Kidney (tissue), 14 donors: ENCODE measurements around the gene TRIM9. TPM values are rescaled to one million over a fixed set of nuclear protein-coding genes. Genes with fewer than 3 reads are reported as not detected.

ENCODE experiments used
- DNase-seq, 5 donors: peaks; one replicate each; pipeline ENCODE4 v3.0.0-alpha.2; 2013 to 2020
- FAIRE-seq: peaks from 2 replicates; lab custom pipeline; 2012; peaks lifted over from hg19 to GRCh38; lab: Jason Lieb, UNC
- H3K27ac ChIP-seq, 2 donors: one replicate each; pipeline ENCODE4 v1.7.0; 2013; ENCODE audit warnings: low read depth in 2 of 2, low read length in 2 of 2, inconsistent platforms in 1 of 2
- H3K27me3 ChIP-seq: one replicate; pipeline ENCODE4 v1.7.1; 2013; ENCODE audit warnings: low read length, inconsistent platforms; ENCODE audit not compliant: control insufficient read depth, insufficient read depth
- H3K36me3 ChIP-seq, 3 donors: one replicate each; pipeline versions ENCODE4 v1.7.0 to v1.7.1; 2013; ENCODE audit warnings: low read length in 3 of 3, control low read depth in 1 of 3, inconsistent platforms in 1 of 3; ENCODE audit not compliant: insufficient read depth in 3 of 3, control insufficient read depth in 2 of 3
- H3K4me1 ChIP-seq, 3 donors: one replicate each; pipeline versions ENCODE4 v1.7.0 to v1.7.1; 2013; ENCODE audit warnings: low read length in 3 of 3, inconsistent platforms in 1 of 3, low read depth in 1 of 3; ENCODE audit not compliant: control insufficient read depth in 2 of 3, insufficient read depth in 2 of 3
- H3K4me3 ChIP-seq, 3 donors: one replicate each; pipeline versions ENCODE4 v1.7.0 to v1.8.1; 2013; ENCODE audit warnings: low read length in 3 of 3, control low read depth in 1 of 3, inconsistent platforms in 1 of 3
- H3K9ac ChIP-seq, 3 donors: one replicate each; pipeline versions ENCODE4 v1.7.0 to v1.7.1; 2013; ENCODE audit warnings: low read length in 3 of 3, control low read depth in 1 of 3, inconsistent platforms in 1 of 3
- H3K9me3 ChIP-seq, 3 donors: one replicate each; pipeline versions ENCODE4 v1.7.0 to v1.7.1; 2013; ENCODE audit warnings: low read length in 3 of 3, control low read depth in 1 of 3, inconsistent platforms in 1 of 3; ENCODE audit not compliant: control insufficient read depth in 2 of 3, insufficient read depth in 1 of 3
- CTCF ChIP-seq: IDR thresholded peaks from 3 replicates; pipeline ENCODE4 v1.5.1; 2012; ENCODE audit warnings: mild to moderate bottlenecking, moderate library complexity, borderline replicate concordance; ENCODE audit not compliant: insufficient read depth; ENCODE audit errors: extremely low read depth
- intact Hi-C: fragments of 100-400 bp; cut with DNase I; formaldehyde crosslinking; loops from one replicate; pipeline ENCODE4 v1.11.1; 2022
- polyA plus RNA-seq: library from polyadenylated mRNA; stranded (reverse); fragments of 350-450 nt; fragmentation: Illumina TruSeq; extraction: RNeasy Lipid Tissue Mini Kit (QIAGEN cat#74804); gene quantifications from one replicate; pipeline ENCODE4 v1.2.3, GENCODE V29; 2014; ENCODE audit warnings: low read depth, low replicate concordance; ENCODE audit not compliant: insufficient read depth
- total RNA-seq: library from RNA; stranded (reverse); fragmentation: NEBNext Ultra II Directional; extraction: Animal tissue kit (Norgen Biotek cat#: 25700); gene quantifications from one replicate; pipeline ENCODE4 v1.2.1, GENCODE V29; 2021
- donor health status: control.
- donor health status: control.
- donor health status: control.
- donor health status: control.
- donor health status: control.
- donor health status: DM: yes; HTN: yes; CAD: no.
- donor health status: Normal renal cell carcinoma (clear cell type).

TRIM9 gene
- total and polyA plus RNA-seq, 2 donors from 2014 or later: 0.67 to 2.0 TPM

DNA sequence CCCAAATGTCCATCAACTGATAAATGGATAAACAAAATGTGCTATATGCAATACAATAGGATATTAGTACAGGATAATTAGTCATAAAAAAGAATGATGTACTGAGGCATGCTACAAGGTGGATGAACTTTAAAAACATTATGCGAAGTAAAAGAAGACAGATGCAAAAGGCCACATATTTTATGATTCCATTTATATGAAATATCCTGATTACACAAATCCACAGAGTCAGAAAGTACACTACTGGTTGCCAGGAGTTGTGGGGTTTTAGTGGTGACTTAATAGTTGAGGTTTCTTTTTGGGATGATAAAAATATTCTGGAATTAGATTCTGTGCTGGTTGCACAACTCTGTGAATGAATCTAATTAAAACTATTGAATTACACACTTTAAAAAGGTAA lies 12.6 kb downstream of the TRIM9 start:
- Histone ChIP-seq H3K36me3 (no peaks in the 10 kb centered on the region), H3K27ac (no peak overlapping the region), H3K9me3 (no peaks in the 10 kb centered on the region), H3K9ac (no peak overlapping the region), H3K4me1 (peaks cover 0 to 3% (median 0%) of the 10 kb centered on the region in 3 donors), H3K4me3 (no peak overlapping the region), H3K27me3 (no peaks in the 10 kb centered on the region)
- intact Hi-C loops: no loop called here
- TF ChIP-seq CTCF: no peak
- FAIRE-seq (no peak), DNase-seq (no peak)

DNA sequence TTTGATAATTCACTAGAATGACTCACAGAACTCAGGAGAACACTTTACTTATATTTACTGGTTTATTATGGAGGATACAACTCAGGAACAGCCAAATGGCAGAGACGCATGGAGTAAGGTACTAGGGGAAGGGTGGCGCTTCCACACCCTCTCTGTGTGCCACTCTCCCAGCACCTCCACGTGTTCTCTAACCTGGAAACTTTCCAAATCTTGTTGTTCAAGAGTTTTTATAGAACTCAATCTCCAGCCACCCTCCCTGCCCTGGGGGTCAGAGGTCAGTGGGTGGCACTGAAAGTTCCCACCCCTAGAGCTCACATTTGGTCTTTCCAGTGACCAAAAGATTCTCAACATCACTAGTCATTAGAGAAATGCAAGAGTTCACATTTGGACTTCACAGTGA lies 13.2 kb downstream of the TRIM9 start:
- Histone ChIP-seq H3K4me3 (no peak overlapping the region), H3K4me1 (peaks cover 0 to 3% (median 0%) of the 10 kb centered on the region in 3 donors), H3K36me3 (no peaks in the 10 kb centered on the region), H3K27ac (no peak overlapping the region), H3K9ac (no peak overlapping the region), H3K9me3 (no peaks in the 10 kb centered on the region), H3K27me3 (no peaks in the 10 kb centered on the region)
- FAIRE-seq (no peak), DNase-seq (no peak)
- TF ChIP-seq CTCF: no peak
- intact Hi-C loops: no loop called here

DNA sequence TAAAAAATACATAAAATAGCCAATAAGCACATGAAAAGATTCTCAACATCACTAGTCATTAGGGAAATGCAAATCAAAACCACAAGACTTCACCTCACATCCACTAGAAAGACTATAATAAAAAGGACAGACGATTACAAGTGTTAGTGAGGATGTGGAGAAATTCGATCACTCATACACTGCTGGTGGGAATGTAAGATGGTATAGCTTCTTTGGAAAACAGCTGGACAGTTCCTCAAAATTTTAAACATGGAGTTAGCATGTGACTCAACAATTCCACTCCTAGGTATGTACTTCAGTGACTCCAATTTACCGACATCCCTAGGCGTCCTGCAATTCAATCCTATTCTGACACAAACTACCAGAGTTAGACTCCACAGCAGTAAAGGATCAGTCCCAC lies 13.7 kb downstream of the TRIM9 start:
- H3K27me3 ChIP-seq: no peaks in the 10 kb centered on the region
- H3K27ac ChIP-seq: no peak overlapping the region
- no peaks in the 10 kb centered on the region for H3K9me3 ChIP-seq
- no peaks in the 10 kb centered on the region for H3K36me3 ChIP-seq
- FAIRE-seq (no peak), DNase-seq (no peak)
- intact Hi-C loops: no loop called here
- H3K4me1 ChIP-seq: peaks cover 0 to 3% (median 0%) of the 10 kb centered on the region in 3 donors
- H3K4me3 ChIP-seq: no peak overlapping the region
- H3K9ac ChIP-seq: no peak overlapping the region
- no peak for TF ChIP-seq CTCF

GRCh38 chr14:51080645-51081044 lies 14.3 kb downstream of the TRIM9 start:
- no peak overlapping the region for H3K9ac ChIP-seq

More at GRCh38 chr14:51080645-51081044, 14.3 kb downstream of the TRIM9 start:
- Histone ChIP-seq H3K4me3 (no peak overlapping the region), H3K4me1 (peaks cover 0 to 3% (median 0%) of the 10 kb centered on the region in 3 donors), H3K36me3 (no peaks in the 10 kb centered on the region), H3K9me3 (no peaks in the 10 kb centered on the region), H3K27me3 (no peaks in the 10 kb centered on the region), H3K27ac (no peak overlapping the region)
- peak in 1 of 5 donors; percentile 6 for DNase-seq
- TF ChIP-seq CTCF: no peak
- intact Hi-C loops: no loop called here
- FAIRE-seq: no peak
